ENCODE results near the gene DIO1. TPM values are rescaled to one million over a fixed set of nuclear protein-coding genes. Genes with fewer than 3 reads are reported as not detected.
A peak's percentile ranks its signal among the peaks of the same experiment; 100 is the strongest.

The DIO1 gene
- total and polyA plus RNA-seq, 11 donors, result not detected

DNA sequence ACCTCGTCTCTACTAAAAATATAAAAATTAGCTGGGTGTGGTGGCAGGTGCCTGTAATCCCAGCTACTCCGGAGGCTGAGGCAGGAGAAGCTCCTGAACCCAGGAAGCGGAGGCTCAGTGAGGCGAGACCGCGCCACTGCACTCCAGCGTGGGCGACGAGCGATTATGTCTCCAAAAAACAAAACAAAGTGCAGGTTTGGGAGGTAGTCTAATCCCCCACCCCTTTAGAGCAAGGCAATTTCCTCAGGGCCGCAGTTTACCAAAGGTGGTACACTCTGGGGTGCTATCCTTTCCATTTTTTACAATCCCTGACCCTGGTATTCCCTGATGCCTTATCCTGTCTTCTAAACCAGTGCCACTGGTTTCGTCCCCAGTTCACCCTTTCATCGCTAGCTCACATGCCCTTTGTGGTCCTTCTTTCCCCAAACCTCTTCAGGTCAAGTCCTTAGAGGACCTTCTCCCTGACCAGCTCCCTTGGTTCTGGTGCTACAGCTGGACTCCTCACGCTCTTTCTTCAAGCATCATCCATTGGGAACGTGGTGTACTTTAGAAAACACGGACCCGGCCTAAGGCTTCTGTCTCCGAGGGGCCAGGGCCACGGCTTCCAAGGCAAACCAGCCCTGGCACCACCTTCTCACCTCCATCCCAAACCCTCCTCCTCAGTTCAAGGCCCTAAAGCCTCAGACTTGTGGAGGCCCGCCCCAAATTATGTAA lies 50.6 kb downstream of the DIO1 start:
- Histone ChIP-seq H3K36me3 (peaks cover 0 to 7% (median 0%) of the 10 kb centered on the region in 9 donors), H3K27me3 (no peaks in the 10 kb centered on the region), H3K27ac (peak overlapping the region in 11 of 12 donors; percentile 74 to 98 (median 93)), H3K9me3 (no peaks in the 10 kb centered on the region), H3K4me1 (peaks cover 2 to 45% (median 23%) of the 10 kb centered on the region in 12 donors), H3K4me3 (peak overlapping the region; percentile 45 to 99 (median 90))
- 65 to 69% (median 68%) methylated on average over 20 of the region's 20 CpGs for WGBS, 4 donors
- DNase-seq (peak in 1 of 5 donors; percentile 19), ATAC-seq (no peak)
- intact Hi-C loops (cut with DNase I), result loop anchor here in 9 of 10 donors (2.0 to 10.0 kb wide), 7 partner anchors 52 to 110 kb away; partner anchors contain the start of genes YIPF1 (in 6 of the 9), TCEANC2 (in 4 of the 9), TMEM59 (in 4 of the 9) and DIO1 (in 2 of the 9)
- TF ChIP-seq POLR2A (IDR thresholded peaks at IDR 0.05), result no peak
- TF ChIP-seq, protein P1, sequence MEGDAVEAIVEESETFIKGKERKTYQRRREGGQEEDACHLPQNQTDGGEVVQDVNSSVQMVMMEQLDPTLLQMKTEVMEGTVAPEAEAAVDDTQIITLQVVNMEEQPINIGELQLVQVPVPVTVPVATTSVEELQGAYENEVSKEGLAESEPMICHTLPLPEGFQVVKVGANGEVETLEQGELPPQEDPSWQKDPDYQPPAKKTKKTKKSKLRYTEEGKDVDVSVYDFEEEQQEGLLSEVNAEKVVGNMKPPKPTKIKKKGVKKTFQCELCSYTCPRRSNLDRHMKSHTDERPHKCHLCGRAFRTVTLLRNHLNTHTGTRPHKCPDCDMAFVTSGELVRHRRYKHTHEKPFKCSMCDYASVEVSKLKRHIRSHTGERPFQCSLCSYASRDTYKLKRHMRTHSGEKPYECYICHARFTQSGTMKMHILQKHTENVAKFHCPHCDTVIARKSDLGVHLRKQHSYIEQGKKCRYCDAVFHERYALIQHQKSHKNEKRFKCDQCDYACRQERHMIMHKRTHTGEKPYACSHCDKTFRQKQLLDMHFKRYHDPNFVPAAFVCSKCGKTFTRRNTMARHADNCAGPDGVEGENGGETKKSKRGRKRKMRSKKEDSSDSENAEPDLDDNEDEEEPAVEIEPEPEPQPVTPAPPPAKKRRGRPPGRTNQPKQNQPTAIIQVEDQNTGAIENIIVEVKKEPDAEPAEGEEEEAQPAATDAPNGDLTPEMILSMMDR (IDR thresholded peaks at IDR 0.05), result no peak

DNA sequence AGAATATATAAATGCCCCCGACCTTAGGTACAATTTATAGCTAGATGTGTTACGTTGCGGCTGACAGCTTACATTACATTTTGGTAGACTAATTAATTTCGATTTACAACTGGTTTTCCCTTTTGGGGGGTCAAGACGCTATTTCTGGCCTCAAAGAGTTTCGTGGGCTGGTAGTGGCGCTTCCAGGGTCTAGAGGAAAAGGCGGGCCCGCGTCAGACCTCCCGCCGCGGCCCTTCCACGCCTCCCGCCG lies 51.1 kb downstream of the DIO1 start:
- H3K27me3 ChIP-seq, result no peaks in the 10 kb centered on the region
- ATAC-seq, result no peak
- TF ChIP-seq POLR2A (IDR thresholded peaks at IDR 0.05), result no peak
- TF ChIP-seq, protein P1 (IDR thresholded peaks at IDR 0.05), result no peak
- H3K27ac ChIP-seq, result peak overlapping the region; percentile 63 to 98 (median 92)
- H3K4me3 ChIP-seq, result peak overlapping the region; percentile 45 to 99 (median 90)
- no peak for DNase-seq
- peaks cover 0 to 6% (median 0%) of the 10 kb centered on the region in 9 donors for H3K36me3 ChIP-seq
- peaks cover 2 to 45% (median 23%) of the 10 kb centered on the region in 12 donors for H3K4me1 ChIP-seq
- H3K9me3 ChIP-seq, result no peaks in the 10 kb centered on the region
- intact Hi-C loops (cut with DNase I), result loop anchor here in 9 of 10 donors (2.0 to 10.0 kb wide), 7 partner anchors 53 to 110 kb away; partner anchors contain the start of genes YIPF1 (in 6 of the 9), TCEANC2 (in 4 of the 9), TMEM59 (in 4 of the 9) and DIO1 (in 2 of the 9)
- 1 to 2% (median 1%) methylated on average over 16 of the region's 16 CpGs for WGBS, 4 donors

DNA sequence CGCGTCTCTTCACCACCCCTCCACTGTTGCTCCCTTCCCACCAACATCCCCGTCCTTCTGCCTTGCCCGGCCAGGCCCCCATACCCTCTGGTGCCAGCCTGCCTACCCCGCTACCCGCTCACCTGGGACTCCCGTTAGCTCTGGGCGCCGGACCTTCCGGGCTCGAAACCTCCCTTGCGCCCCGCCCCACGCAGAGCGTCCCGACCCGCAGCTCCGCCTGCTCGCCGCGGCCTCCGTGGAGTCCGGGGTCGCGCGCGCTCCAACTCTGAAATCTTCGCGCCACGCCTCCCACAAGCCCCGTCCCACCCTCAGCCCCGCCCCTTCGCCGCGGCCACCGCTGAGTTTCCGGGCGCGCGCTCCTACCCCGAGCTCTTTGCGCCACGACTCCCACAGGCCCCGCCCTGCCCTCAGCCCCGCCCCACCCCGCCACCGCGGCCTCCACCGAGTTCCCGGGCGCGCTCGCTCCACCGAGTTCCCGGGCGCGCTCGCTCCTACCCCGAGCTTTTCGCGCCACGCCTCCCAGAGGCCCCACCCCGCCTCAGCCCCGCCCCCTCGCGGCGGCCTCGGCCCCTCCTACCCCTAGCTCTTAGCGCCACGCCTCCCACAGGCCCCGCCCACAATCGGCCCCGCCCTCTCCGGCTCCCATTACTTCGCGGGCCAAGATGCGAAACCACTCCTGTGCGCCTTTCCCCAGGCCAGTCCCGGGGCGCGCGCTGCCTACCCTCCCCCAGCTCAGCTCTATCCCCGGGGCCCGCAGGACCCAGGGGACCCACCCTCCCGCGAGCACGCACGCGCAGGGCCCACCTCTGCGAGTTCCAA lies 51.7 kb downstream of the DIO1 start, which contains the start of gene IFT25:
TSS of gene IFT25 (minus strand) at position 267 of the 819 bp plus-strand sequence. CDS start 5,617 bp downstream, outside the sequence.
- no peaks in the 10 kb centered on the region for H3K9me3 ChIP-seq
- intact Hi-C loops (cut with DNase I), result loop anchor here (2.0 to 10.0 kb wide), 7 partner anchors 53 to 109 kb away; partner anchors contain the start of genes YIPF1 (in 6 of the 10), TCEANC2 (in 4 of the 10), TMEM59 (in 4 of the 10) and DIO1 (in 2 of the 10)
- peak within 1 kb of the TSS; percentile 63 to 98 (median 92) for H3K27ac ChIP-seq
- H3K4me3 ChIP-seq, result peak within 1 kb of the TSS; percentile 48 to 99 (median 90)
- peaks cover 0 to 10% (median 0%) of the 10 kb centered on the region in 9 donors for H3K36me3 ChIP-seq
- TF ChIP-seq POLR2A (IDR thresholded peaks at IDR 0.05), result peak in 1 of 2 donors; percentile 88
- TF ChIP-seq, protein P1 (IDR thresholded peaks at IDR 0.05), result no peak
- ATAC-seq (peak; percentile 92 to 96 (median 94)), DNase-seq (peak; percentile 95 to 99 (median 96))
- H3K4me1 ChIP-seq, result peaks cover 2 to 42% (median 23%) of the 10 kb centered on the region in 12 donors
- H3K27me3 ChIP-seq, result no peaks in the 10 kb centered on the region
- WGBS, 4 donors, result 0 to 1% (median 0%) methylated on average over 14 to 90 of the region's 90 CpGs

All from heart left ventricle (tissue), 16 donors.